Large intestine (tissue), 3 donors: Measurements from ENCODE around the gene TMEM131L. TPM values are rescaled to one million over a fixed set of nuclear protein-coding genes. Genes with fewer than 3 reads are reported as not detected.

Experiments
- DNase-seq, 2 donors: peaks; one replicate each; pipeline versions ENCODE4 v3.0.0 to v3.0.0-alpha.2; 2013
- H3K27ac ChIP-seq: one replicate; pipeline ENCODE4 v1.5.1; 2013; ENCODE audit warnings: low read length
- H3K27me3 ChIP-seq: 2 replicates; pipeline ENCODE4 v1.6.1; 2013; ENCODE audit warnings: low read length; ENCODE audit not compliant: control insufficient read depth, insufficient read depth
- H3K36me3 ChIP-seq: 2 replicates; pipeline ENCODE4 v1.6.1; 2013; ENCODE audit warnings: low read length; ENCODE audit not compliant: control insufficient read depth, insufficient read depth
- H3K4me1 ChIP-seq: one replicate; pipeline ENCODE4 v1.6.1; 2013; ENCODE audit warnings: low read length; ENCODE audit not compliant: control insufficient read depth, insufficient read depth
- H3K4me3 ChIP-seq: one replicate; pipeline ENCODE4 v1.5.1; 2013; ENCODE audit warnings: low read length
- H3K9me3 ChIP-seq: one replicate; pipeline ENCODE4 v1.6.1; 2013; ENCODE audit warnings: mild to moderate bottlenecking, low read depth, low read length, moderate library complexity; ENCODE audit not compliant: control insufficient read depth
- WGBS: methylation state at CpG from one replicate; pipeline ENCODE4 v1.1.5; 2013; ENCODE audit warnings: low lambda C conversion rate; ENCODE audit not compliant: insufficient coverage; 5-methylcytosine and 5-hydroxymethylcytosine counted together
- polyA plus RNA-seq: library from polyadenylated mRNA; unstranded; fragments of 120-200 nt; gene quantifications from one replicate; pipeline ENCODE4 v1.2.1, GENCODE V29; 2013

The TMEM131L gene
- polyA plus RNA-seq, 1 donor: 10.8 TPM

DNA sequence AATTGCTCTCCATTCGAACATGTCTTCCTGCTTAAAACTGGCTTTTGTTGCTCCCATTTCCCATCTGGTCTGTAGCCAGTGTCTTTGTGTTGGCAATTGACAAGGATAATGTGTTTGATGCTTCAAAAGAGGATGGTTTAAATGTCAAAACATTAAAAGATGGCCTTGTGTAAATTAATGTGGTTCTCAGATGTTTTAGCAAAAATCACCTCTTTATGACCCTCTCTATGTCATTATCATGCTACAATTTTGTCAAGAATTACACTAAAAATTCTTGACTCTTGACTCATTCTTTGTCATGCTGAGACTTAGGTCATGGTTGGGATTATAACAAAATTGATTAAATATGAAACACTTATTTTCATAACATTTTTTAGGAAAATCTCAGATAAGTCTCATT is 47.4 kb downstream of the TMEM131L start:
- H3K27ac ChIP-seq: no peak overlapping the region
- 17% methylated on average over 1 of the region's 1 CpG for WGBS
- peaks cover 16% of the 10 kb centered on the region for H3K4me1 ChIP-seq

GRCh38 chr4:153514001-153514526 is 47.9 kb downstream of the TMEM131L start:
- Histone ChIP-seq H3K9me3 (no peaks in the 10 kb centered on the region), H3K27me3 (no peaks in the 10 kb centered on the region), H3K36me3 (no peaks in the 10 kb centered on the region), H3K4me3 (no peak overlapping the region), H3K27ac (no peak overlapping the region), H3K4me1 (peaks cover 19% of the 10 kb centered on the region)
- 60% methylated on average over 1 of the region's 3 CpGs for WGBS
- DNase-seq: no peak

More for the DNA sequence above, 47.4 kb downstream of the TMEM131L start:
- Histone ChIP-seq H3K9me3 (no peaks in the 10 kb centered on the region), H3K36me3 (no peaks in the 10 kb centered on the region), H3K27me3 (no peaks in the 10 kb centered on the region), H3K4me3 (no peak overlapping the region)
- DNase-seq: no peak

DNA sequence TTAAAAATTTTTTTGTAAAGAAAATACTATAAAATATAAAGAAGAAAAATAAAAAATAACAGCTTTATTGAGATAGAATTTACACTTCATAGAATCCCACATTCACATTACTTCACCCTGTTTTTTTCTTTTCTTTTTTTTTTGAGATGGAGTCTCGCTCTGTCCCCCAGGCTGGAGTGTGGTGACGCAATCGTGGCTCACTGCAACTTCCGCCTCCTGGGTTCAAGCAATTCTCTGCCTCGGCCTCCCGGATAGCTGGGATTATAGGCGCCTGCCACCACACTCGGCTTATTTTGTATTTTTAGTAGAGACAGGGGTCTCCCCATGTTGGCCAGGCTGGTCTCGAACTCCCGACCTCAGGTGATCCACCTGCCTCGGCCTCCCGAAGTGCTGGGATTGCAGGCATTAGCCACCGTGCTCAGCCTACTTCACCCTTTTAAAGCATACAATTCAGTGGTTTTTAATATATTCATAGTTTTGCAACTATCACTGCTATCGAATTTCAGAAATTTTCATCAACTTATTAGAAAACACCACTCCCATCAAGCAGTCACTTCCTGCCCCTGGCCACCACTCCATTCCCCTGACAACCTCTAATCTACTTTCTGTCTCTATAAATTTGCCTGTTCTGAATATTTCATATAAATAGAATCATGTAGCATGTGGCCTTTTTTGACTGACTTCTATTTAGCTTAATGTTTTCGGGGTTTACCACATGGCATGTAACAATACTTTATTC is 48.7 kb downstream of the TMEM131L start:
- Histone ChIP-seq H3K4me3 (no peak overlapping the region), H3K9me3 (no peaks in the 10 kb centered on the region), H3K36me3 (no peaks in the 10 kb centered on the region), H3K27me3 (no peaks in the 10 kb centered on the region), H3K27ac (no peak overlapping the region), H3K4me1 (peaks cover 17% of the 10 kb centered on the region)
- 100% methylated on average over 4 of the region's 15 CpGs for WGBS
- DNase-seq: no peak

DNA sequence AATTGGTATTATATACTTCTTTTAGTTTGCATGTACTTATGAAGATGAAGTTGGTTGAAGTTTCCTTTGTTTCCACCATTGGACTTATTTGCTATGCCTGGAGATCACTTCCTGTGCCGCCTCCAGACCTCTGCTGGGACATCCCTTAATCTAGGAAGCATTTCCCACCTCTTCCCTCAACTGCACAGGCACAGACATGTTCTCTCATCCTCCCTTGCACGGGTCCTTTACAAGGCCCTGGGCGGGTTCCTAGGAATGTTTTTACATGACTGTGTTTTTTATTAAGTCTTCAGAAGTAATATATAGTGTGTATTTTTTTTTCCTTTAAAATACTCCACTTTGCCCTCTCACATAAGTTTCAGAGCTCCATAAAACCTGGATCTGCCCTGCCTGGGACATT is 51.0 kb downstream of the TMEM131L start:
- no peak for DNase-seq
- Histone ChIP-seq H3K4me3 (no peak overlapping the region), H3K27ac (no peak overlapping the region), H3K9me3 (no peaks in the 10 kb centered on the region), H3K36me3 (no peaks in the 10 kb centered on the region), H3K4me1 (peaks cover 24% of the 10 kb centered on the region), H3K27me3 (no peaks in the 10 kb centered on the region)
- WGBS: no CpG with 5 or more reads among the region's 3 CpGs

DNA sequence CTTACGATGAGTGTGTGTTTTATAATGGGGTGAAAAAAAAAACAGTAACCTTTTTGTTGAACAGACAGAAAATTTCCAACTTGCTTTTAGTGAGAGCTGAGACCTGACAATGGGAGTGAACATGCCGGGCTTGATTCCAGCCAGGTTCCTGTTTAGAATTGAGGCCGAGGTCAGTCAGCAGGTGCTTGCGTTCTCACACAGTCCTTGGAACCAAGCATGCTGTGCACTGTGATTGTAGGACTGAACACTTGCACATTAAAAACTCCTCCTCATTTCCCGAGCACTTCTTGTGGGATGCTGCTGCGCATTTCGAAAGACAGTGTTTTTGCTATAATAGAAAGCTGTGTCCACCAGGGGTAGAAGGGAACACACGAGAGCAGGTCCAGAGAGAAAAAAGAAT is 51.8 kb downstream of the TMEM131L start:
- H3K9me3 ChIP-seq: no peaks in the 10 kb centered on the region
- H3K4me3 ChIP-seq: no peak overlapping the region
- H3K4me1 ChIP-seq: peaks cover 24% of the 10 kb centered on the region
- no peaks in the 10 kb centered on the region for H3K27me3 ChIP-seq
- peak overlapping the region; percentile 45 for H3K27ac ChIP-seq
- 73% methylated on average over 2 of the region's 8 CpGs for WGBS
- H3K36me3 ChIP-seq: no peaks in the 10 kb centered on the region
- no peak for DNase-seq

GRCh38 chr4:153518637-153519389 is 52.7 kb downstream of the TMEM131L start:
- Histone ChIP-seq H3K27me3 (no peaks in the 10 kb centered on the region), H3K27ac (peak overlapping the region; percentile 45), H3K9me3 (no peaks in the 10 kb centered on the region), H3K36me3 (no peaks in the 10 kb centered on the region), H3K4me3 (no peak overlapping the region), H3K4me1 (peaks cover 31% of the 10 kb centered on the region)
- DNase-seq: peak; percentile 70 to 88
- WGBS: no CpG with 5 or more reads among the region's 10 CpGs

- Histone ChIP-seq H3K27ac (no peak overlapping the region), H3K4me1 (peaks cover 39% of the 10 kb centered on the region), H3K4me3 (no peak overlapping the region), H3K36me3 (no peaks in the 10 kb centered on the region), H3K27me3 (no peaks in the 10 kb centered on the region), H3K9me3 (no peaks in the 10 kb centered on the region)
- DNase-seq: no peak
- WGBS: no CpG with 5 or more reads among the region's 1 CpG
These were observed 53.5 kb downstream of the TMEM131L start for GRCh38 chr4:153519687-153520086.

DNA sequence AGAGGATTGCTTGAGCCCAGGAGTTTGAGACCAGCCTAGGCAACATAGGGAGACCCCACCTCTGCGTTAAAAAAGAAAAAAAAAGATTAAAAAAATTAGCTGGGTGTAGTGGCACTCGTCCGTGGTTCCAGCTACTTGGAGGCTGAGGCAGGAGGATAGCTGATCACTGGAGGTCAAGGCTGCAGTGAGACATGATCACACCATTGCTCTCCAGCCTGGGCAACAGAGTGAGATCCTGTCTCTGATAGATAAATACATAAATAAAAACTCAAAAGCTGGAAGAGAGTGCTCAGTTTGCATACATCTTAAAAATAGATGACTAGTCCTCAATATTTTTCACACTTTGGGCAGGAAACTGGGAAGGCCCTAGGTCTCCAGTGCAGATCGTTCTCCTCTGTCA is 54.1 kb downstream of the TMEM131L start:
- Histone ChIP-seq H3K27me3 (no peaks in the 10 kb centered on the region), H3K9me3 (no peaks in the 10 kb centered on the region), H3K4me3 (no peak overlapping the region), H3K4me1 (peaks cover 41% of the 10 kb centered on the region), H3K36me3 (no peaks in the 10 kb centered on the region), H3K27ac (peak overlapping the region; percentile 69)
- no peak for DNase-seq
- WGBS: no CpG with 5 or more reads among the region's 4 CpGs

DNA sequence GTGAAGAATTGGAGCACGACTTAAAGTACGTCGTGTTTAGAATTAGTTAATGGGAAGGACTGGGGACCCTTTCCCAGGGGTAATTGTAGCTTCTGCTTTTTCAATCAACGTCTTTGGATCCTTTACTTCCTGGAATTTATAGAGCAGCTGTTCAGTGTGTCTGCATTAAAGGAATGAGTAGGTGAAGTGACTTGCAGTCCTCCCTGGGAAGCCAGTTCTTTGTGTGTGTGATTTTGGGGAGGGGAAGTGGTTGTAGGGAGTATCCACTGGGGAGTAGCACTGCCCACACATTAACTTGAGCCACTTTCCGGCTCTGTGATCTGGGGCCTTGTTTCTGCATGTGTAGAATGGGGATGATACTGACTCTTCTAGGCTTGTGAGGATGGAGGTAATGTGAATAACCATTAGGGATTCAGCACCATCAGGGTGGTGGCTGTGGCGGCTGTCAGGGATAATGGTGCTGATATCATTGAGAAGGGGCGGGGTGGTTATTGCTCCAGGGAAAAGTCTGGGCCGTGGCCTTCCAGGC is 54.7 kb downstream of the TMEM131L start:
- no peaks in the 10 kb centered on the region for H3K27me3 ChIP-seq

GRCh38 chr4:153521478-153521877 is 55.3 kb downstream of the TMEM131L start:
- H3K27me3 ChIP-seq: no peaks in the 10 kb centered on the region
- DNase-seq: no peak
- no peaks in the 10 kb centered on the region for H3K36me3 ChIP-seq
- WGBS: 95% methylated on average over 9 of the region's 10 CpGs
- peak overlapping the region; percentile 69 for H3K27ac ChIP-seq
- H3K4me3 ChIP-seq: no peak overlapping the region
- H3K9me3 ChIP-seq: no peaks in the 10 kb centered on the region
- H3K4me1 ChIP-seq: peaks cover 41% of the 10 kb centered on the region

More for the DNA sequence above, 54.7 kb downstream of the TMEM131L start:
- H3K27ac ChIP-seq: peak overlapping the region; percentile 69
- H3K4me3 ChIP-seq: no peak overlapping the region
- H3K36me3 ChIP-seq: no peaks in the 10 kb centered on the region
- peaks cover 41% of the 10 kb centered on the region for H3K4me1 ChIP-seq
- H3K9me3 ChIP-seq: no peaks in the 10 kb centered on the region
- peak in 1 of 2 donors; percentile 69 for DNase-seq
- no CpG with 5 or more reads among the region's 8 CpGs for WGBS
